ENCODE measurements around the gene SHC2. TPM values are rescaled to one million over a fixed set of nuclear protein-coding genes. Genes with fewer than 3 reads are reported as not detected.

SHC2 gene
- total RNA-seq, 1 experiment from 2014 or later: 16.6 TPM

DNA sequence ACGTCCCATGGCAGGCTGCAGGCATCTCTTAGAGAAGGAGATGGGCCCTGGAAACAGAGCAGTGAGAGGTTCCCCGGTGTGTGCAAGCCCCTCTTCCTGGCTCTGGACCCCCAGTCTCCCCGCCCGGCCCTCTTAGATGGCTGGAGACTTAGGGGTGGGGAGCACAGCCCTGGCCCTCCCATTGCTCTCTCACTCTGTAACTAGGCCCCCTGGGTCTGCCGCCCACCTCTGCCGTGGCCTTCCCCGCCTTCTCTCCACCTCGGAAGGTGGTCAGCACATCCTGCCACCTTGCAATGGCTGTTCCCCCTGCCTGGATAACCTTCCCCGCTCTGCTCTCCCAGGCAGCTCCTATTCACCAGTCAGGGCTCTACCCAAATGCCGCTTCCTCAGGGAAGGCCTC, 30.1 kb downstream of the SHC2 start:
- Histone ChIP-seq H4K8ac (replicated peaks; ENCODE audit: insufficient read length, low read depth, low read length) (no peak overlapping the region), H3K4me1 (ENCODE audit: insufficient read depth, low read length) (no peaks in the 10 kb centered on the region), H2AFZ (ENCODE audit: low read length) (no peak overlapping the region), H2BK20ac (ENCODE audit: low read depth, low read length, poor library complexity, severe bottlenecking) (no peak overlapping the region), H3K23me2 (ENCODE audit: insufficient read length, low read depth, low read length, poor library complexity, severe bottlenecking) (no peaks in the 10 kb centered on the region), H3K14ac (ENCODE audit: insufficient read depth, low read length) (no peak overlapping the region), H3K27me3 (ENCODE audit: insufficient read depth, low read length) (no peaks in the 10 kb centered on the region; the same call in 1 of the 2 replicates), H2BK5ac (ENCODE audit: insufficient read length, low read length) (no peak overlapping the region), H3K18ac (ENCODE audit: insufficient read length, low read depth, low read length) (no peak overlapping the region), H2BK12ac (ENCODE audit: insufficient read length, low read depth, low read length) (no peak overlapping the region), H3K27ac (ENCODE audit: insufficient read length, low read depth, low read length) (no peak overlapping the region), H3T11ph (ENCODE audit: low read length) (no peak overlapping the region), H2BK120ac (ENCODE audit: low read depth, low read length, poor library complexity, severe bottlenecking) (no peak overlapping the region), H3K79me2 (ENCODE audit: insufficient read depth, low read length) (no peaks in the 10 kb centered on the region; the same call in 1 of the 2 replicates), H3K4me2 (ENCODE audit: insufficient read depth, insufficient read length, low read length) (no peak overlapping the region), H4K20me1 (ENCODE audit: control insufficient read depth, insufficient read depth, insufficient read length) (no peaks in the 10 kb centered on the region), H3K56ac (ENCODE audit: insufficient read length, low read depth, low read length) (no peak overlapping the region), H3K23ac (ENCODE audit: insufficient read length, low read depth, low read length) (no peak overlapping the region), H3K79me1 (ENCODE audit: insufficient read depth, low read depth, low read length, poor library complexity, severe bottlenecking) (no peaks in the 10 kb centered on the region), H3K9me3 (ENCODE audit: control insufficient read depth, low read depth, low read length) (peaks cover 13% of the 10 kb centered on the region), H3K4ac (ENCODE audit: low read depth, low read length) (no peak overlapping the region), H2AK5ac (ENCODE audit: insufficient read length, low read length) (no peak overlapping the region), H3K9ac (ENCODE audit: extremely low read depth, insufficient read length, low read length) (no peak overlapping the region), H2BK15ac (ENCODE audit: low read depth, low read length) (no peak overlapping the region), H4K5ac (ENCODE audit: insufficient read length, low read depth, low read length) (no peak overlapping the region), H4K91ac (ENCODE audit: insufficient read length, low read depth, low read length) (no peak overlapping the region)
- TF ChIP-seq, protein P1, sequence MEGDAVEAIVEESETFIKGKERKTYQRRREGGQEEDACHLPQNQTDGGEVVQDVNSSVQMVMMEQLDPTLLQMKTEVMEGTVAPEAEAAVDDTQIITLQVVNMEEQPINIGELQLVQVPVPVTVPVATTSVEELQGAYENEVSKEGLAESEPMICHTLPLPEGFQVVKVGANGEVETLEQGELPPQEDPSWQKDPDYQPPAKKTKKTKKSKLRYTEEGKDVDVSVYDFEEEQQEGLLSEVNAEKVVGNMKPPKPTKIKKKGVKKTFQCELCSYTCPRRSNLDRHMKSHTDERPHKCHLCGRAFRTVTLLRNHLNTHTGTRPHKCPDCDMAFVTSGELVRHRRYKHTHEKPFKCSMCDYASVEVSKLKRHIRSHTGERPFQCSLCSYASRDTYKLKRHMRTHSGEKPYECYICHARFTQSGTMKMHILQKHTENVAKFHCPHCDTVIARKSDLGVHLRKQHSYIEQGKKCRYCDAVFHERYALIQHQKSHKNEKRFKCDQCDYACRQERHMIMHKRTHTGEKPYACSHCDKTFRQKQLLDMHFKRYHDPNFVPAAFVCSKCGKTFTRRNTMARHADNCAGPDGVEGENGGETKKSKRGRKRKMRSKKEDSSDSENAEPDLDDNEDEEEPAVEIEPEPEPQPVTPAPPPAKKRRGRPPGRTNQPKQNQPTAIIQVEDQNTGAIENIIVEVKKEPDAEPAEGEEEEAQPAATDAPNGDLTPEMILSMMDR (conservative IDR thresholded peaks at IDR 0.05): no peak
- Mint-ChIP-seq H3K27ac (no peak overlapping the region), H3K9me3 (peaks cover 14 to 25% of the 10 kb centered on the region in 2 experiments), H3K4me3 (no peak overlapping the region), H3K27me3 (ENCODE audit: low read depth) (peaks cover 18% of the 10 kb centered on the region), H3K4me1 (peaks cover 0 to 6% of the 10 kb centered on the region in 2 experiments; a peak in 1 of 4 replicates), H3K36me3 (ENCODE audit: insufficient read depth in 1 of 3, low read depth in 3 of 3) (peaks cover 4 to 28% (median 4%) of the 10 kb centered on the region in 3 experiments; a peak in 6 of 7 replicates)
- DNase-seq: no peak
- no CpG with 5 or more reads among the region's 10 CpGs for WGBS (ENCODE audit: extremely low coverage, insufficient read length, low lambda C conversion rate)
